ENCODE results near the gene CACNA1E.

Gene CACNA1E

DNA sequence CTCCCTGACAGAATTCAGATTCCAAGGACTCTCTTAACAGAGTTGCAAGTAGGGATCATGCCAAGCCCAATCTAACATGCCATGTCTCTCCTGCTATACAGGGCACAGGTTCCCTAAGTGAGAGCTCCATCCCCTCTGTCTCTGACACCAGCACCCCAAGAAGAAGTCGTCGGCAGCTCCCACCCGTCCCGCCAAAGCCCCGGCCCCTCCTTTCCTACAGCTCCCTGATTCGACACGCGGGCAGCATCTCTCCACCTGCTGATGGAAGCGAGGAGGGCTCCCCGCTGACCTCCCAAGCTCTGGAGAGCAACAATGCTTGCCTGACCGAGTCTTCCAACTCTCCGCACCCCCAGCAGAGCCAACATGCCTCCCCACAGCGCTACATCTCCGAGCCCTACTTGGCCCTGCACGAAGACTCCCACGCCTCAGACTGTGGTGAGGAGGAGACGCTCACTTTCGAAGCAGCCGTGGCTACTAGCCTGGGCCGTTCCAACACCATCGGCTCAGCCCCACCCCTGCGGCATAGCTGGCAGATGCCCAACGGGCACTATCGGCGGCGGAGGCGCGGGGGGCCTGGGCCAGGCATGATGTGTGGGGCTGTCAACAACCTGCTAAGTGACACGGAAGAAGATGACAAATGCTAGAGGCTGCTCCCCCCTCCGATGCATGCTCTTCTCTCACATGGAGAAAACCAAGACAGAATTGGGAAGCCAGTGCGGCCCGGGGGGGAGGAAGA, 315.0 kb downstream of the CACNA1E start:
- no peaks in the 10 kb centered on the region for H3K79me2 ChIP-seq (ENCODE audit: insufficient read depth, low read length)
- H3F3A ChIP-seq (ENCODE audit: low read depth): no peaks in the 10 kb centered on the region
- no peak overlapping the region for H2AFZ ChIP-seq (ENCODE audit: low read length)
- H3K4me2 ChIP-seq (ENCODE audit: low read depth, low read length, poor library complexity, severe bottlenecking): no peak overlapping the region
- H3K4me3 ChIP-seq (ENCODE audit: low read length, poor library complexity, severe bottlenecking): no peak overlapping the region
- H3K9ac ChIP-seq (ENCODE audit: low read depth, low read length, poor library complexity, severe bottlenecking): no peak overlapping the region
- no peaks in the 10 kb centered on the region for H3K36me3 ChIP-seq (ENCODE audit: insufficient read depth, low read length)
- H3K9me2 ChIP-seq (replicated peaks; ENCODE audit: low read depth, low read length): no peaks in the 10 kb centered on the region
- no peaks in the 10 kb centered on the region for H3K27me3 ChIP-seq (ENCODE audit: insufficient read depth, low read length, poor library complexity, severe bottlenecking)
- no peaks in the 10 kb centered on the region for H3K4me1 ChIP-seq (ENCODE audit: insufficient read depth, low read length, poor library complexity, severe bottlenecking)
- no peaks in the 10 kb centered on the region for H3K9me3 ChIP-seq (ENCODE audit: insufficient read depth, low read depth, low read length)
- no peaks in the 10 kb centered on the region for H4K20me1 ChIP-seq (ENCODE audit: insufficient read depth, low read length, poor library complexity, severe bottlenecking)
- TF ChIP-seq EZH2phosphoT487 (IDR thresholded peaks at IDR 0.05; ENCODE audit: borderline replicate concordance): no peak
- TF ChIP-seq, protein P1, sequence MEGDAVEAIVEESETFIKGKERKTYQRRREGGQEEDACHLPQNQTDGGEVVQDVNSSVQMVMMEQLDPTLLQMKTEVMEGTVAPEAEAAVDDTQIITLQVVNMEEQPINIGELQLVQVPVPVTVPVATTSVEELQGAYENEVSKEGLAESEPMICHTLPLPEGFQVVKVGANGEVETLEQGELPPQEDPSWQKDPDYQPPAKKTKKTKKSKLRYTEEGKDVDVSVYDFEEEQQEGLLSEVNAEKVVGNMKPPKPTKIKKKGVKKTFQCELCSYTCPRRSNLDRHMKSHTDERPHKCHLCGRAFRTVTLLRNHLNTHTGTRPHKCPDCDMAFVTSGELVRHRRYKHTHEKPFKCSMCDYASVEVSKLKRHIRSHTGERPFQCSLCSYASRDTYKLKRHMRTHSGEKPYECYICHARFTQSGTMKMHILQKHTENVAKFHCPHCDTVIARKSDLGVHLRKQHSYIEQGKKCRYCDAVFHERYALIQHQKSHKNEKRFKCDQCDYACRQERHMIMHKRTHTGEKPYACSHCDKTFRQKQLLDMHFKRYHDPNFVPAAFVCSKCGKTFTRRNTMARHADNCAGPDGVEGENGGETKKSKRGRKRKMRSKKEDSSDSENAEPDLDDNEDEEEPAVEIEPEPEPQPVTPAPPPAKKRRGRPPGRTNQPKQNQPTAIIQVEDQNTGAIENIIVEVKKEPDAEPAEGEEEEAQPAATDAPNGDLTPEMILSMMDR (conservative IDR thresholded peaks at IDR 0.05; ENCODE audit: low read length): no peak

DNA sequence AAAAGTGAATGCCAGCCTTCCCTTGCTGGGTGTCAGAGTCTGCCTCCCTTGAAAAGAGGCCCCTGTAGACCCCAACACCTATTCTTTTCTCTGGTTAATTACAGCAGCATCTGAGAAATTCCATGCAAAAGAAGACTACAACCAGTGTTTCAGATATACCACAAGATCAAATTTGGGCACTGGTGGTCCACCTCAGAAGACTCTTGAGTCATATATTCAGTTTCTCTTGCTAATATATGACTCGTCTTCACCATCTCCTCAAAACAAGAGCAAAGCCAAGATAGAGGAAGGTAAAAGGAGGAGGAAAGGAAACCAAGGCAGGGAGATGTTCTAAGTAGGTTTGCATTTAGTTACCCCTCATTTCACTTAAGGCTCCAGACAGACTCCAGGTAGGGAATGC, 318.3 kb downstream of the CACNA1E start:
- no peaks in the 10 kb centered on the region for H3K36me3 ChIP-seq (ENCODE audit: insufficient read depth, low read length)
- no peak overlapping the region for H2AFZ ChIP-seq (ENCODE audit: low read length)
- H3K27me3 ChIP-seq (ENCODE audit: insufficient read depth, low read length, poor library complexity, severe bottlenecking): no peaks in the 10 kb centered on the region
- no peak for TF ChIP-seq EZH2phosphoT487 (IDR thresholded peaks at IDR 0.05; ENCODE audit: borderline replicate concordance)
- TF ChIP-seq, protein P1 (conservative IDR thresholded peaks at IDR 0.05; ENCODE audit: low read length): no peak
- no peaks in the 10 kb centered on the region for H3K79me2 ChIP-seq (ENCODE audit: insufficient read depth, low read length)
- no peaks in the 10 kb centered on the region for H4K20me1 ChIP-seq (ENCODE audit: insufficient read depth, low read length, poor library complexity, severe bottlenecking)
- H3K4me3 ChIP-seq (ENCODE audit: low read length, poor library complexity, severe bottlenecking): no peak overlapping the region
- H3K4me2 ChIP-seq (ENCODE audit: low read depth, low read length, poor library complexity, severe bottlenecking): no peak overlapping the region
- no peaks in the 10 kb centered on the region for H3K9me3 ChIP-seq (ENCODE audit: insufficient read depth, low read depth, low read length)
- H3K4me1 ChIP-seq (ENCODE audit: insufficient read depth, low read length, poor library complexity, severe bottlenecking): no peaks in the 10 kb centered on the region
- H3F3A ChIP-seq (ENCODE audit: low read depth): no peaks in the 10 kb centered on the region
- no peak overlapping the region for H3K9ac ChIP-seq (ENCODE audit: low read depth, low read length, poor library complexity, severe bottlenecking)
- H3K9me2 ChIP-seq (replicated peaks; ENCODE audit: low read depth, low read length): no peaks in the 10 kb centered on the region

DNA sequence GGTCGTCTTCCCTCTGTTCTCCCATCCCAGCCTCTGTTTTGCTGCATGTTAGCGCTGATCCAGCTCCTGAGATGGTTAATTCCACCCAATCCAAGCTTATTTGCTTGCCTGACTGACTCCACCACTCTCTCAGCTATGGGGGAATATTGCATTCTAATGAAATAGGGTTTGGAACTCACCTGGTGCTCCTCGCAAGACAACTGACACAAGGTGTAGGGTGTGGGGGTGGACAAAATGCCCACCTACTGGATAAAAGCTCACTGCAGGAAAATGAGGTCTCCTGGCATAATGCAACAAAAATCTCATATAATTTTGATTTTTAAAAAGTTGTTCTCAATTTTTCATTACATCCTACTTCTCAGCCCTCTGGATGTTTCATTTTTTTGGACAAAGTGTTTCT, 319.1 kb downstream of the CACNA1E start:
- H3K9ac ChIP-seq (ENCODE audit: low read depth, low read length, poor library complexity, severe bottlenecking): no peak overlapping the region
- no peaks in the 10 kb centered on the region for H3K79me2 ChIP-seq (ENCODE audit: insufficient read depth, low read length)
- TF ChIP-seq, protein P1 (conservative IDR thresholded peaks at IDR 0.05; ENCODE audit: low read length): no peak
- TF ChIP-seq EZH2phosphoT487 (IDR thresholded peaks at IDR 0.05; ENCODE audit: borderline replicate concordance): no peak
- no peak overlapping the region for H2AFZ ChIP-seq (ENCODE audit: low read length)
- no peaks in the 10 kb centered on the region for H3K36me3 ChIP-seq (ENCODE audit: insufficient read depth, low read length)
- H4K20me1 ChIP-seq (ENCODE audit: insufficient read depth, low read length, poor library complexity, severe bottlenecking): no peaks in the 10 kb centered on the region
- H3K9me3 ChIP-seq (ENCODE audit: insufficient read depth, low read depth, low read length): no peaks in the 10 kb centered on the region
- no peak overlapping the region for H3K4me3 ChIP-seq (ENCODE audit: low read length, poor library complexity, severe bottlenecking)
- no peak overlapping the region for H3K4me2 ChIP-seq (ENCODE audit: low read depth, low read length, poor library complexity, severe bottlenecking)
- H3K9me2 ChIP-seq (replicated peaks; ENCODE audit: low read depth, low read length): no peaks in the 10 kb centered on the region
- no peaks in the 10 kb centered on the region for H3F3A ChIP-seq (ENCODE audit: low read depth)
- no peaks in the 10 kb centered on the region for H3K4me1 ChIP-seq (ENCODE audit: insufficient read depth, low read length, poor library complexity, severe bottlenecking)
- no peaks in the 10 kb centered on the region for H3K27me3 ChIP-seq (ENCODE audit: insufficient read depth, low read length, poor library complexity, severe bottlenecking)

All from Loucy (cell line).